ENCODE results near the gene TAMALIN. TPM values are rescaled to one million over a fixed set of nuclear protein-coding genes. Genes with fewer than 3 reads are reported as not detected.

The TAMALIN gene
- polyA plus RNA-seq, 1 experiment = 7.2 TPM

DNA sequence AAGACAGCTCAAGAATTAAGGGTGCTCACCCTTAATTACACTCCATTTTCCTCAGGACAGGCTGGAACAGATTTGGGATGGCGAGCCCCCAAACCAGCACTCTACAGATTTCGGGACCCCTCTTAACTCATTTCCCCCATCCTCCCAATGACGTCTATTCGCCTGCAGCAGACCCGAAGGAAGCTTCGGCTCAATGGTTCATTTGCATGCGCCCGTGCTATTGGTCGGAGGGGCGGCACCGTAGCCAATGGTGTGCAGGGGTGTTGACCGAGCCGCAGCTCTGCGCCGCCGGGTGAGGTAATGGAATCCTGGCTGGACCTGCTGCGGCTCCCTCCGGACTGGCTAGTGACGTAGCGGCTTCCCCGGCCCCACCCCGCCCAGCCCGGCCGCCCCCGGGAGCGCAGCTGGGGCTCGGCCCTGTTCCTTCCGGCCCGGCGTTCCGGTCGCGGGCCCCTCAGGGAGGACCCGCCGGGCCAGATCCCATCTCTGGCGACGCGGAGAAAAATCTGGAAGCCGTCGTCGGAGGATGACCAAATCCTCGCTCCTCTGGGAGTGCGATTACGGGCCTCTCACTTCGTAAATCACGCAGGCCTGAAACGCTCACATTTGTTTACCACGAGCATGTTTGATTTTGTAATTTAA lies 26.2 kb downstream of the TAMALIN start:
- peak; percentile 88 for DNase-seq (ENCODE audit: low read depth, low spot score)
- TF ChIP-seq, protein P1, sequence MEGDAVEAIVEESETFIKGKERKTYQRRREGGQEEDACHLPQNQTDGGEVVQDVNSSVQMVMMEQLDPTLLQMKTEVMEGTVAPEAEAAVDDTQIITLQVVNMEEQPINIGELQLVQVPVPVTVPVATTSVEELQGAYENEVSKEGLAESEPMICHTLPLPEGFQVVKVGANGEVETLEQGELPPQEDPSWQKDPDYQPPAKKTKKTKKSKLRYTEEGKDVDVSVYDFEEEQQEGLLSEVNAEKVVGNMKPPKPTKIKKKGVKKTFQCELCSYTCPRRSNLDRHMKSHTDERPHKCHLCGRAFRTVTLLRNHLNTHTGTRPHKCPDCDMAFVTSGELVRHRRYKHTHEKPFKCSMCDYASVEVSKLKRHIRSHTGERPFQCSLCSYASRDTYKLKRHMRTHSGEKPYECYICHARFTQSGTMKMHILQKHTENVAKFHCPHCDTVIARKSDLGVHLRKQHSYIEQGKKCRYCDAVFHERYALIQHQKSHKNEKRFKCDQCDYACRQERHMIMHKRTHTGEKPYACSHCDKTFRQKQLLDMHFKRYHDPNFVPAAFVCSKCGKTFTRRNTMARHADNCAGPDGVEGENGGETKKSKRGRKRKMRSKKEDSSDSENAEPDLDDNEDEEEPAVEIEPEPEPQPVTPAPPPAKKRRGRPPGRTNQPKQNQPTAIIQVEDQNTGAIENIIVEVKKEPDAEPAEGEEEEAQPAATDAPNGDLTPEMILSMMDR (IDR thresholded peaks at IDR 0.05; ENCODE audit: low read depth, low read length) = no peak
- Histone ChIP-seq H3K27ac (ENCODE audit: low read depth, low read length) (peak overlapping the region; percentile 82), H3K4me3 (ENCODE audit: low read depth, low read length) (peak overlapping the region; percentile 53), H3K9me3 (ENCODE audit: control insufficient read depth, insufficient read depth, low read length) (no peaks in the 10 kb centered on the region; the same call in 1 of the 2 replicates), H3K27me3 (ENCODE audit: control insufficient read depth, insufficient read depth, low read length) (no peaks in the 10 kb centered on the region)
- CTCF ChIA-PET = interaction anchor here (1.0 to 15.2 kb wide), 9 partner anchors 10 to 852 kb away, joined by 3 to 624 read pairs (median 5); partner anchors contain the start of genes ATG101 and SMIM41
- POLR2A ChIA-PET = interaction anchor here (0.6 to 2.6 kb wide), 10 partner anchors 16 to 121 kb away, joined by 3 to 30 read pairs (median 4); partner anchors contain the start of genes ATG101 and NR4A1

DNA sequence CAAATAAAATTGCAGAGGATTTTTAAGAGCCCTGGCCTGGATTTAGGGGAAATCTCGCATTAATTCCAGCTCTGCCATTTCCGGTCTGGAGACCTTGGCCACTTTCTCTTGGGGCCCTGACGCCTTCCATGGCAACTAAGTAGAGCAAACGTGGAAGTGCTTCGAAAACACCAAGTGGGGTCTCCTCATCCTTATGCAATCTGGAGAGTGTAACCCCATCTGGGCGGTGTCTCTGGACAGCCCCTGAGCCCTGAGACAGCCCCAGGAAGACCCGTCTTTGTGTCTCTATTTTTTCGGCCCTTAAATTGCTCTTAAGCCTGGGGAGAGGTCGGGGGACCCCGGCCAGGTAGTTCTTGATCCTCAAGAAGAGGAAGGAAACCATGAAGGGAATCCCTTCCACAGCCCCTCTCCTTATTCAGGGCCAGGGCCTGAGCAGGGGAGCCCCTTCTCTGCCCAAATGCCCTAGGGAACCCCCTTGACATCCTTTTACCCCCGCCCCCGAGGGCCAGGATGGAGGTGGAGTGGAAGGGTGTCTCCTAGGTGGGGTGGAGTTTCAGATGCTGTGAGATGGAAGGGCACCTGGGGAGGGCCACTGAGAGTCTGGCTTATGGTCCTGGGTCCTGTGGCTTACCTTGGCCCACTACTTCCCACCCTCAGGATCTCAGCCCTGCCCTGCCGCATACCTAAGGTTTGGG lies 26.8 kb downstream of the TAMALIN start:
- H3K4me3 ChIP-seq (ENCODE audit: low read depth, low read length) = peak overlapping the region; percentile 53
- ChIA-PET POLR2A (interaction anchor here (0.7 to 2.6 kb wide), 6 partner anchors 15 to 122 kb away, joined by 3 to 30 read pairs (median 4); partner anchors contain the start of gene NR4A1), CTCF (interaction anchor here (1.2 to 15.2 kb wide), 7 partner anchors 8 to 89 kb away, joined by 3 to 624 read pairs (median 10); partner anchors contain the start of genes ATG101 and SMIM41)
- no peaks in the 10 kb centered on the region; the same call in 1 of the 2 replicates for H3K9me3 ChIP-seq (ENCODE audit: control insufficient read depth, insufficient read depth, low read length)
- TF ChIP-seq, protein P1 (IDR thresholded peaks at IDR 0.05; ENCODE audit: low read depth, low read length) = no peak
- peak overlapping the region; percentile 82 for H3K27ac ChIP-seq (ENCODE audit: low read depth, low read length)
- no peaks in the 10 kb centered on the region for H3K27me3 ChIP-seq (ENCODE audit: control insufficient read depth, insufficient read depth, low read length)
- DNase-seq (ENCODE audit: low read depth, low spot score) = no peak

DNA sequence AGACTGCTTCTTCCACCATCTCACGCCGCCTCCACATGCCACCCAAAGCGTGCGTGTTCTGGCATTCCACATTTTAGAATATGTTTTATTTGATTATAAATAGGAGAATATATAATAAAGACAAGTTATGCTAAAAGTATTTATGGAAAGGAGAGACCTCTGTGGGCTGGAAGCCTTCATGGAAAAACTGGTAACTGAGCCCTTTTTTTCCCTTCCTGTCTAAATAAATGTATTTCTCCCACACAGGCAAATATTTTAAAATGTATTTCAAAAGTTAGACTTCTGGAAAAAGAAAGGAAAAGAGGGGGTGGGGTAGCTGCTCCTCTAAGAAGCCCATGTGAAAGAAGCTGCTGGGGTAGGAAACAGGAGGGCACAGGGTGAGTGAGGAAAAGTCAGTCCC lies 28.4 kb downstream of the TAMALIN start:
- Histone ChIP-seq H3K27ac (ENCODE audit: low read depth, low read length) (no peak overlapping the region), H3K27me3 (ENCODE audit: control insufficient read depth, insufficient read depth, low read length) (no peaks in the 10 kb centered on the region), H3K4me3 (ENCODE audit: low read depth, low read length) (no peak overlapping the region), H3K9me3 (ENCODE audit: control insufficient read depth, insufficient read depth, low read length) (no peaks in the 10 kb centered on the region; the same call in 1 of the 2 replicates)
- TF ChIP-seq, protein P1 (IDR thresholded peaks at IDR 0.05; ENCODE audit: low read depth, low read length) = no peak
- POLR2A ChIA-PET = no interaction called here
- DNase-seq (ENCODE audit: low read depth, low spot score) = no peak
- CTCF ChIA-PET = interaction anchor here (0.6 to 2.2 kb wide), 2 partner anchors 10 to 165 kb away, joined by 3 to 10 read pairs; no protein-coding TSS in a partner anchor

DNA sequence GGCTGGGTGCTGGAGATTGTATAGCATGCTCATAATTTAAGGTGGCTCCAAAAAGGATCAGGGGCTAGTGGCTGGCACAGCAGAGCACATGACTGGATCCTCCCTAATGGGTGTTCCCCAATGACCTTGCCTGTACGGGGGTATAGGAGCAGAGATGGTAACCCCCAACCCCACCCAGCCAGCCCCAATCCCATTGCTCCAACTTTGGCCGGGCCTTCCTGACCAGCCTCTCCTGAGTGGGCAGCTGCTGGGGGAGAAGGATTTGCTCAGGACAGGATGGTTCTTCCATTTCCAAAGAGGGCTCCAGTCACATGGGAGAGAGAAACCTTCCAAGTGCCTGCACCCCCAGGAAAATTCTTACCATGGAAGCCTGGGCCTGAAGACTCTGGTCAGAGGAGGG lies 29.2 kb downstream of the TAMALIN start:
- TF ChIP-seq, protein P1 (IDR thresholded peaks at IDR 0.05; ENCODE audit: low read depth, low read length) = no peak
- Histone ChIP-seq H3K9me3 (ENCODE audit: control insufficient read depth, insufficient read depth, low read length) (no peaks in the 10 kb centered on the region; the same call in 1 of the 2 replicates), H3K4me3 (ENCODE audit: low read depth, low read length) (no peak overlapping the region), H3K27ac (ENCODE audit: low read depth, low read length) (no peak overlapping the region), H3K27me3 (ENCODE audit: control insufficient read depth, insufficient read depth, low read length) (no peaks in the 10 kb centered on the region)
- POLR2A ChIA-PET = interaction anchor here (2.3 kb wide), 1 partner anchor 15 kb away, joined by 9 read pairs; the partner anchor contains the start of gene NR4A1
- CTCF ChIA-PET = interaction anchor here (0.6 to 2.2 kb wide), 2 partner anchors 10 to 165 kb away, joined by 3 to 10 read pairs; no protein-coding TSS in a partner anchor
- DNase-seq (ENCODE audit: low read depth, low spot score) = no peak

Data from AG04450 (cell line).